GM21786 (cell line): ENCODE measurements around the gene MRPL37.

Source experiments
- ATAC-seq: cut with Tn5 transposase; IDR thresholded peaks from one replicate; pipeline ENCODE4 v1.9.1; 2021; ENCODE audit not compliant: unreplicated experiment

MRPL37 gene

DNA sequence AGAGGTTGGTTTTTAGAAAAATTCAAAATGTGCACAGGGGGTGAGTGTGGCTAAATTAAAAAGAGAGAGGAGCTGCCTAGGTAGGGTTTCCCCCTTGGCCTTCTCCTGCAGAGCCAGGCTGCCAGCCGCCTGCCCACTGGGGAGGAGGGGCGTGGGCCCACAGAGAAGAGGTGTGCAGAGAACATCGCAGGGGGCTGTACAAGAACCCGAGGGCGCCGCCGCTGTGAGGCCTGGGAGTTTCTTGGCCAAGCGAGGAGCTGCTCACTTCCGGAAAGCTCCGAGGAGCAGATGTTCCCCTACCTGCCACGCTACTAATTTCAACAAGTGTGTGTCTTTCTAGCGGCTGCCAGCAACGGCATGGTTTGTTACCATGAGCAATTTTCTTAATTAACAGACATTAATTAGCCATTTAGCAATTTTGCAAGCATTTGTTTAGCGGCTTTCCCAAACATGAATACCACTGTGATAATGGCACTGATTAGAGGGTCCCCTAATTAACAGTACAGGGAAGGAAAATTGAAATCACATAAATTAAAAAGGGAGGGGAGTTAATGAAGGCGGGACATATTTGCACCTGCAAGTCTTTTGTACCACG lies 59.7 kb downstream of the MRPL37 start:
- no peak for ATAC-seq

DNA sequence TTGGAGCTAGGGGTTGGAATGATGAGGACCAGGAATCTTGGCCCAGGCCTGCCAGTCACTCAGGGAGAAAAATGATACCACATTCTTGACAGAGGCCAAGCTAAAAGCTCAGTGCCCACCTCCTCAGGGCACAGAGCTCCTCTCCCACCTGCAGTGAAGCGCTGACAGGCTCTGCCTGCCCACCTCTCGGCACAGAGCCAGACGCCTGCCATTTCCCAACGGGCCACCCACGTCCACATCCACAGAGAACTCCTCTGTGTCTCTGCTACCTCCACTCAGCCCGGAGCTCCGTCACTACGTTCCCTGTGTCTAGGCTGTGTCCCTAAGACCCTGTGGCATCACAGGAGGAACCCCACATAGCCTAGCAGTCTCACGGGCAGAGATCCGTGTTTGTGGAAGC lies 60.8 kb downstream of the MRPL37 start:
- no peak for ATAC-seq

DNA sequence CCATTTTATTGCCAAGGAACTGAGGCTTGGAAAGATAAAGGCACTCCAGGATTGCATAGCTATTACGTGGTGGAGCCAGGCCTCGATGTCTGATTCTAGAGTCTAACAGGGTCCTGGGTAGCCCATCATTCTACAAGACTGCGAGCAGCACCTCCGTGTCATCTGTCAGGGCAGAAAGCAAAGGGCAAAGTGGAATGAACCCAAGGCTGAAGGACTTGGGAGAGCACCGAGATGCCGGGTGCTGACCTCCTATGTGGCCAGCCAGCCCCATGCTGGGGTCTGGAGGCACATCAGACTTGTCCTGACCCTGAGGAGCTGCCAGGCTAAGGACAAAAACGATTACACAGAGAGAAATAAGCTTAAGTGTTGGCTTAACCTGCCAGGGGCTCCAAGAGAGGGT lies 62.3 kb downstream of the MRPL37 start:
- ATAC-seq = no peak

DNA sequence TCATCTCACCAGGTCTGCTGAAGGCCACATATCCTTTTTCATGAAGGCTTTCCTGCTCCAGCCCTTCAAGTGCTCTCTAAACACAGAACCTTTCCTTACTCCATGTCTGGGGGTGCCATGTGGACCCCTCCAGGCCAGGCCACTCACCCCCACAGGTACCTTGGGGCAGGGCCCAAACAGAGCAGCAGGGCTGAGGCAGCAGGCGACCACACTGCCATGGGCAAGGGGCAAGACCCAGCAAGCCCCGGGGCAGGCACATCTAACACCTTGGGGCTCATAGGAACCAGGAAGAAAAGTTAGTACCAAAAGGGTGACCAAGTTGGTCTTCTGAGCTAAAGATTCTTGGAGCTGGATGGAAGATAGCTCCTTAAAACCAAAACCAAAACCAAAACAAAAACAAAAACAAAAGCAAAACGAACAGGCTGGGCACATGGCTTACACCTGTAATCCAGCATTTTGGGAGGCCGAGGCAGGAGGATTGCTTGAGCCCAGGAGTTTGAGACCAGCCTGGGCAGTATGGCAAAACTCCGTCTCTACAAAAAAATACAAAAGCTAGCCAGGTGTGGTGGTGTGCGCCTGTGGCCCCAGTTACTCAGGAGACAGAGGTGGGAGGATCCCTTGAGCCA lies 63.7 kb downstream of the MRPL37 start:
- ATAC-seq = no peak

DNA sequence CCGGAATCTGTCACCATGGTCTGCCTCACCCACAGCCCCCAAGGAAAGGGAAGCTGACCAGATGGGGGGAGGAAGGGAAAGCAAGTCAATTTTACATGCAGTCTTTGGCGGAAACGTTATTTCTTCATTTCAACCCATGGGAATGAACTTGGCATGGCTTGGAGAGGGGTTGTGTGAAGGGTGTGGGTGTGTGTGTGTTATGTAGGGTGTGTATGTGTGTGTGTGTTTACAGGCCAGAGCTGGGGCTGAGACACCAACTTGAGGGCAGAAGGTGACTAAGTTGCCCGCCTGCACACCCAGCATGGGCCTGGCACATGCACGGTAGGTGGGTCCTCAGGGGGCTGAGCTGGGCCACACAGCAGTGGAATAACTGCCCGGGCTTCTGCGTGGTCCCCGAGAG lies 65.2 kb downstream of the MRPL37 start:
- no peak for ATAC-seq

DNA sequence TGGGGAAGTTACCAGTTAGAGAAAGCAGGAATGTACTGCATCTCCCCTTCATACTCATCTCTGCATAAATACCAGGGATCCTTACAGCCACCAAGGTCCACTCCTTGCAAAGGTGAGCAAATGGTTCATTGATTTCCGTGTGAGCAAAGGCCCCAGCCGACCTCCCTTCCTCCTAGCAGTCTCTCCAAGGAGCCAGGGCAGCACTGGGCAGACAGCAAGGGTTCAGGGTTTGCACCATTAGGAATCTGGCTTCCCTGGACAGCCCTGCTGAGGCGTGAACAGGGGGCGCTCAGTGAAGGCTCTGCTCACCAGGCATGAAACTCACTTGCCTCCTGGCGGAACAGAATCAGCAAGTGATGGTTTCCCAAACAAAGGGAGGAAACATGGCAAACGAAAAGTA lies 65.7 kb downstream of the MRPL37 start:
- ATAC-seq = no peak

DNA sequence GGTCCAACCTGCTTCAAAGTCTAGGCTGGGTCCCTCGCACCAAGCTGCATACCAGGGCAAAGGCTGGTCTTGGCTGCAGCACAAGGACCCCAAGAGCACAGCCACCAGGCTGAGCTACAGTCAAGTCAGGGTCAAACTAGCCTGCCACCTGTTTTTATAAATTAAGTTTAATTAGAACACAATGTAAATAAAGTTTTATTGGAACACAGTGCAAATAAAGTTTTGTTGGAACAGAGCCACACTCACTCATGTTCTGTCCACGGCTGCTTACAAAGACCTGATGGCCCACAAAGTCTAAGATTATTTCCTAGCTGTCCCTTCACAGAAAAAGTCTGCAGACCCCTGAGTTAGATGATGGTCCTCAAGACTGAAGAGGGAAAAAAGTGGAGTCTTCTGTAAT lies 66.2 kb downstream of the MRPL37 start:
- ATAC-seq = no peak

DNA sequence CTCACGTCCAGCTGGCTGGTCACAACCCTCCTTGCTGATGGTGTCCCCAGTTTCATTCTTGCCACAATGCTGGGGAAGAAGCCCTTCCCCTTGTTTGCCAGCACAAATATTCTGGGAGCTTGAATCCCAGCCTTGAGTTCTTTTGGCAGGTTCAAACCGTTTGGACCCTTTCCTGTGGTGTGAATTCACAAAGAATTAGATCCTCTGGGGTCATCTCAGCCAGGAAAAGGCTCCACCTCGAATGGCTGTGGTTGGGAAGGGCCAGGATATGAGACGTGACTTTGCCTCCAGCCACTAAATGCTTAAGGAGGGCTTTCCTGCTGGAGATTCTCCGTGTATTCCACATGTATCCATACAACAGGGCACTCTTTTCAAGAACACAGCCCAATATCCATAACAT lies 66.9 kb downstream of the MRPL37 start:
- ATAC-seq = no peak
